Esophagus squamous epithelium (tissue), 4 donors: ENCODE data around the gene CENPP.

Experiments
- CTCF ChIP-seq, 6 experiments: fragments of 450-650 bp in 4 of 6; fragments of 200-600 bp in 2 of 6; sonication (generic) in 2 of 6; IDR thresholded peaks; one replicate each; pipeline ENCODE4 v1.5.1; 2016 to 2019; ENCODE audit warnings: antibody characterized with exemption in 6 of 6, mild to moderate bottlenecking in 4 of 6, moderate library complexity in 4 of 6
- POLR2A ChIP-seq, 4 donors: fragments of 450-650 bp; IDR thresholded peaks; one replicate each; pipeline ENCODE4 v1.6.1; 2017; ENCODE audit warnings: antibody characterized with exemption in 4 of 4, mild to moderate bottlenecking in 4 of 4, moderate library complexity in 3 of 4

- TF ChIP-seq CTCF (IDR thresholded peaks at IDR 0.05) (no peak), POLR2A (IDR thresholded peaks at IDR 0.05) (no peak)
Observed at GRCh38 chr9:92518199-92518598, 192.4 kb downstream of the CENPP start.
